GM12878 (cell line): ENCODE data around the gene ACOX1. TPM values are rescaled to one million over a fixed set of nuclear protein-coding genes. Genes with fewer than 3 reads are reported as not detected.
A peak's percentile ranks its signal among the peaks of the same experiment; 100 is the strongest.

Experiments
- ATAC-seq: fragments of 200-7000 bp; cut with Tn5 transposase; 3 replicates; pipeline ENCODE4 v1.9.1; 2020; ENCODE audit warnings: mild to moderate bottlenecking, moderate library complexity
- BruUV-seq: library from RNA; stranded (reverse); fragments of 400-500 nt; replicated peaks from 2 replicates; lab custom pipeline; 2021; lab: Mats Ljungman, UMichigan
- CTCF ChIA-PET: fragments of 300-600 bp; sonication (Branson Sonifier 250); formaldehyde crosslinking; extraction: SDS; loops from one replicate; lab custom pipeline; 2021; ENCODE audit warnings: inconsistent platforms; lab: Yijun Ruan, JAX
- POLR2A ChIA-PET: fragments of 350-600 bp; formaldehyde crosslinking; extraction: SDS; loops from one replicate; lab custom pipeline; 2021; ENCODE audit warnings: inconsistent platforms; lab: Charles Lee
- RAD21 ChIA-PET: fragments of 300-600 bp; sonication (Branson Sonifier 250); formaldehyde crosslinking; loops from one replicate; lab custom pipeline; 2023; ENCODE audit warnings: antibody characterized with exemption; ENCODE audit not compliant: unreplicated experiment; lab: Charles Lee
- SMC1A ChIA-PET: fragments of 300-600 bp; sonication (Branson Sonifier 250); formaldehyde crosslinking; loops from one replicate; lab custom pipeline; 2023; ENCODE audit not compliant: unreplicated experiment, uncharacterized antibody; lab: Charles Lee
- DNase-seq: peaks from one replicate; pipeline ENCODE4 v3.0.0-alpha.2; 2011; ENCODE audit warnings: low read depth, low spot score
- FAIRE-seq: peaks from 3 replicates; lab custom pipeline; 2011; peaks lifted over from hg19 to GRCh38; lab: Jason Lieb, UNC
- H2AFZ ChIP-seq: 2 replicates; pipeline ENCODE4 v1.6.0; 2011; ENCODE audit warnings: low read depth, low read length, control low read depth; ENCODE audit not compliant: control insufficient read depth
- H3K27ac ChIP-seq: 2 replicates; pipeline ENCODE4 v1.5.1; 2011; ENCODE audit warnings: control low read depth; ENCODE audit not compliant: control insufficient read depth, insufficient read depth
- H3K27me3 ChIP-seq, 2 experiments: replicated peaks in 1 of 2; 2 replicates each; pipeline versions ENCODE4 v1.6.0 to v1.6.1; 2011; ENCODE audit warnings: low read length in 1 of 2; ENCODE audit not compliant: control insufficient read depth in 2 of 2, insufficient read depth in 2 of 2
- H3K36me3 ChIP-seq, 2 experiments: 2 replicates each; pipeline ENCODE4 v1.5.1; 2011; ENCODE audit warnings: low read length in 1 of 2; ENCODE audit not compliant: control insufficient read depth in 2 of 2, insufficient read depth in 2 of 2
- H3K4me1 ChIP-seq: 2 replicates; pipeline ENCODE4 v1.6.1; 2011; ENCODE audit warnings: mild to moderate bottlenecking, low read length, moderate library complexity, mixed read lengths; ENCODE audit not compliant: control insufficient read depth, insufficient read depth
- H3K4me2 ChIP-seq: 2 replicates; pipeline ENCODE4 v1.6.0; 2011; ENCODE audit warnings: control low read depth; ENCODE audit not compliant: control insufficient read depth, insufficient read depth
- H3K4me3 ChIP-seq: fragments of 200-600 bp; sonication (generic); 2 replicates; pipeline ENCODE4 v1.5.1; 2016
- H3K79me2 ChIP-seq: 2 replicates; pipeline ENCODE4 v1.6.0; 2011; ENCODE audit warnings: low read length; ENCODE audit not compliant: control insufficient read depth, insufficient read depth
- H3K9ac ChIP-seq: 2 replicates; pipeline ENCODE4 v1.8.0; 2011; ENCODE audit warnings: low read length, control low read depth, mixed read lengths; ENCODE audit not compliant: control insufficient read depth, insufficient read depth
- H3K9me3 ChIP-seq: replicated peaks from 3 replicates; pipeline ENCODE4 v1.5.1; 2011; ENCODE audit warnings: mild to moderate bottlenecking, low read length; ENCODE audit not compliant: control insufficient read depth, insufficient read depth
- H4K20me1 ChIP-seq: 2 replicates; pipeline ENCODE4 v1.6.0; 2011; ENCODE audit not compliant: control insufficient read depth, insufficient read depth
- CBX3 ChIP-seq: fragments of 200-600 bp; sonication (generic); IDR thresholded peaks from 2 replicates; pipeline ENCODE4 v1.6.1; 2016; ENCODE audit warnings: low read depth, borderline replicate concordance
- EED ChIP-seq: sonication (generic); IDR thresholded peaks from 2 replicates; pipeline ENCODE4 v1.6.1; 2016; ENCODE audit warnings: antibody characterized with exemption, low read depth
- PBX3 ChIP-seq: IDR thresholded peaks from 2 replicates; pipeline ENCODE4 v1.6.1; 2011; ENCODE audit warnings: mild to moderate bottlenecking, low read depth, low read length, moderate library complexity; ENCODE audit not compliant: insufficient replicate concordance
- POLR2A ChIP-seq: IDR thresholded peaks from 2 replicates; pipeline ENCODE4 v1.6.1; 2011; ENCODE audit warnings: low read depth, mild to moderate bottlenecking, low read length
- POLR2AphosphoS5 ChIP-seq: IDR thresholded peaks from 2 replicates; pipeline ENCODE4 v1.6.1; 2011; ENCODE audit warnings: mild to moderate bottlenecking, low read length, inconsistent platforms
- ZNF384 ChIP-seq: IDR thresholded peaks from 2 replicates; pipeline ENCODE4 v1.6.1; 2012; ENCODE audit warnings: low read depth, mild to moderate bottlenecking, low read length, improper control_type of control experiment, borderline replicate concordance
- WGBS: methylation state at CpG from one replicate; pipeline ENCODE4 v1.1.6; 2016; ENCODE audit warnings: low lambda C conversion rate; ENCODE audit not compliant: insufficient replicate concordance, insufficient coverage; ENCODE audit errors: missing lambda C conversion rate; 5-methylcytosine and 5-hydroxymethylcytosine counted together
- in situ Hi-C: fragments of 300-500 bp; cut with MboI; formaldehyde crosslinking; loops from 9 replicates; pipeline ENCODE4 v1.14.3; 2018; ENCODE audit warnings: mixed read lengths
- intact Hi-C: fragments of 100-400 bp; cut with micrococcal nuclease; formaldehyde crosslinking; loops from one replicate; pipeline ENCODE4 v1.14.2; 2022; ENCODE audit not compliant: unreplicated experiment
- polyA plus RNA-seq, 11 experiments: library from polyadenylated mRNA; depleted of rRNA in 4 of 11; unstranded in 6 of 11; stranded (reverse) in 5 of 11; fragments of >200 nt; fragmentation: Nextera tagmentation in 4 of 11; fragmentation: Illumina TruSeq in 1 of 11; extraction: Ambion mirVana in 4 of 11; extraction: Trizol in 1 of 11; gene quantifications; 1 replicate in 1 of 11; 2 replicates in 10 of 11; pipeline versions ENCODE4 v1.2.1 to v1.2.3, GENCODE V29; 2011 to 2016; ENCODE audit warnings: inconsistent platforms in 2 of 11, missing spikeins in 2 of 11, low read depth in 1 of 11
- total RNA-seq, 4 experiments: library from RNA; depleted of rRNA in 3 of 4; stranded (reverse); fragments of >200 nt in 3 of 4; fragmentation: Illumina TruSeq in 1 of 4; extraction: Trizol in 1 of 4; gene quantifications; 2 replicates each; pipeline versions ENCODE4 v1.2.1 to v1.2.3, GENCODE V29; 2013 to 2021

ACOX1 gene
- total and polyA plus RNA-seq, 10 of the 15 experiments (the other 5 are each of a cell fraction or from before 2014, with no cell fraction given) = 6.5 to 26.2 (median 21.6) TPM

DNA sequence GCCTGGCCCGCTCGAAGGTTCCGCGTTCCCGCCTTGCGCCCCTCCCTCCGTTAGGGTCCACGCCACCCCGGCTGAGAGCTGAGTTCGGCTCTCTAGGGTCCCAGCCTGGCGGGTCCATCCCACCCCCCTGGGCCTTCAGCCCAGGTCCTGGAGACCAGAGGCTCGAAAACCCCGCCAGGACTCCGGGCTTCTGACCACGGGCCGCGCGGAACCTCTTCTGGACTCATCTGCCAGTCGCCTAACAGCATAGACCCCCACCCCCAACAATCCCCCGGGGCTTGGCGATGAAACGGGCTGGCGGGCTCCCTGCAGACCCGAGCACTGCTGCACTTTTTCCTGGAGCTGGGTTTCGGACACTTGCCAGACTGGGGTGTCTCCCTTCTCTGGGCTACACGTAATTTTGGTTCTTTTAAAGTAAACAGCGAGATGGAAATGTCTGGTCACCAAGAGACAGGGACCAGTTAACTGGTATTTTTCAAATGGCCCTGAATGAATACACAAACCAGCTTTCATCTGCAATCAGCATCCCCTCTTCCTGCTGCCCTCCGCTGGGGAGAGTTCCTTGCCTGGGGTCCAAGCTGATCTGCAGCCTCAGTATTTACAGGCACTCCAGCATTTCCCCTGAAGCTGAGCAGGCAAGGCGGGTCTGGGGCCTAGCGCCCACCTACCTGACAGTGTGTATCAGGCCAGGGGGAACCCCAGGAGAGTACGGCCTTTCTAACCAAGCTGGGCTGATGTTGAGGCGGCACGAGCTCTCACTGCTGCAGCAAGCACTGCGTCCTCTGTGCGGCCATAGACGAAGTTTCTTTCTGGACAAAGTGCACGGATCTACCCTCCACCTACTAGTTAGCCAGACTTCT lies 81.6 kb downstream of the ACOX1 start:
- Histone ChIP-seq H3K4me1 (peaks cover 6% of the 10 kb centered on the region), H4K20me1 (no peaks in the 10 kb centered on the region), H3K4me2 (peak overlapping the region; percentile 44; the same call in 1 of the 2 replicates), H2AFZ (peak overlapping the region; percentile 20), H3K9ac (no peak overlapping the region), H3K27ac (no peak overlapping the region), H3K79me2 (peaks cover 15% of the 10 kb centered on the region), H3K36me3 (peaks cover 10 to 17% of the 10 kb centered on the region in 2 experiments; a peak in 3 of 4 replicates), H3K4me3 (peak overlapping the region; percentile 89; the same call in 1 of the 2 replicates), H3K27me3 (no peaks in the 10 kb centered on the region), H3K9me3 (no peaks in the 10 kb centered on the region)
- FAIRE-seq = no peak
- SMC1A ChIA-PET = interaction anchor here (1.0 to 1.7 kb wide), 4 partner anchors 19 to 133 kb away, joined by 4 to 5 read pairs (median 4); partner anchors contain the start of gene TRIM47
- in situ Hi-C loops (no loop called here), intact Hi-C loops (loop anchor here (2.0 to 5.0 kb wide), 3 partner anchors 19 to 120 kb away; partner anchors contain the start of genes TRIM47 and WBP2)
- no TSS peak for BruUV-seq
- POLR2A ChIA-PET = interaction anchor here (0.6 to 2.8 kb wide), 9 partner anchors 15 to 120 kb away, joined by 3 to 19 read pairs (median 6); partner anchors contain the start of genes ACOX1, TEN1, TRIM47 and UNK
- 84% methylated on average over 37 of the region's 37 CpGs for WGBS
- TF ChIP-seq PBX3 (no peak), EED (no peak), POLR2A (peak; percentile 8; the same call in 1 of the 2 replicates), ZNF384 (no peak), CBX3 (no peak), POLR2AphosphoS5 (0 out of 2 replicates have a peak, but pooled peaks have one; percentile 19)
- RAD21 ChIA-PET = interaction anchor here (0.7 to 4.5 kb wide), 7 partner anchors 21 to 144 kb away, joined by 3 to 32 read pairs (median 13); partner anchors contain the start of genes GALK1, UNC13D and WBP2
- no peak for ATAC-seq
- DNase-seq = no peak
- CTCF ChIA-PET = interaction anchor here (0.5 to 4.8 kb wide), 11 partner anchors 9 to 482 kb away, joined by 3 to 43 read pairs (median 4); partner anchors contain the start of gene TRIM47
